ENCODE results near the gene NCAPD2.

DNA sequence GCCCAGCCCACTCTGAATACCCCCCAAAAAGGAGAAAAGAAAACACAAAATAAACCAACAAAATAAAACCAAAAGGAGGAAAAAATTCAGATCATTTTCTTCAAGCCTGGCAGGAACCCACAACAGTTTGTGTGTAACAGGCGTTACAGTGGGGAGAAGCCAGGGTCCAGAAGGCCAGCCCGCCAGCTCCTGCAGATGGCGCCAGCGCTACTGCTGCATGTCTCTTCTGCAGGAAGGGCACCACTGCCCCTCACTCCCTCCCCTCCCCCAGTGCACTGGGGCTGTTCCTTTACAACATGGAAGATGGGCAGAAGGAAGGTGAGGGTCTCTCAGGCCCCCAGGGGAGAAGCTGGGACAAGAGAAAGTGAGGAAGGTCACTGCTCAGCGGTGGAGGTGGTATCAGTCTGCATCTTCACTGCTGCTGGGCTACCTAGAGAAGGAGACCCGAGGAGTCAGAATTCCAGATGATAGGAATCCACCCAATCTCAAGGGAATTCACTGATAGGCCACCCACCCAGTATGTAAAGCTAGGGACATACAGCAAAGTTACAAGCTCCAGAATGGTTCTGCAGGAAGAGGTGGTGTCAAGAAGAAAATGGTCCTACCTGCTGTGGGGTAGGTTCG is 76.5 kb downstream of the NCAPD2 start:
- TF ChIP-seq, protein P1, sequence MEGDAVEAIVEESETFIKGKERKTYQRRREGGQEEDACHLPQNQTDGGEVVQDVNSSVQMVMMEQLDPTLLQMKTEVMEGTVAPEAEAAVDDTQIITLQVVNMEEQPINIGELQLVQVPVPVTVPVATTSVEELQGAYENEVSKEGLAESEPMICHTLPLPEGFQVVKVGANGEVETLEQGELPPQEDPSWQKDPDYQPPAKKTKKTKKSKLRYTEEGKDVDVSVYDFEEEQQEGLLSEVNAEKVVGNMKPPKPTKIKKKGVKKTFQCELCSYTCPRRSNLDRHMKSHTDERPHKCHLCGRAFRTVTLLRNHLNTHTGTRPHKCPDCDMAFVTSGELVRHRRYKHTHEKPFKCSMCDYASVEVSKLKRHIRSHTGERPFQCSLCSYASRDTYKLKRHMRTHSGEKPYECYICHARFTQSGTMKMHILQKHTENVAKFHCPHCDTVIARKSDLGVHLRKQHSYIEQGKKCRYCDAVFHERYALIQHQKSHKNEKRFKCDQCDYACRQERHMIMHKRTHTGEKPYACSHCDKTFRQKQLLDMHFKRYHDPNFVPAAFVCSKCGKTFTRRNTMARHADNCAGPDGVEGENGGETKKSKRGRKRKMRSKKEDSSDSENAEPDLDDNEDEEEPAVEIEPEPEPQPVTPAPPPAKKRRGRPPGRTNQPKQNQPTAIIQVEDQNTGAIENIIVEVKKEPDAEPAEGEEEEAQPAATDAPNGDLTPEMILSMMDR (IDR thresholded peaks at IDR 0.05; ENCODE audit: low read depth, low read length) = peak; percentile 68
- TF ChIP-seq EZH2phosphoT487 (IDR thresholded peaks at IDR 0.05; ENCODE audit: low read depth) = no peak
